HepG2 (cell line): ENCODE measurements around the gene MYH10. TPM values are rescaled to one million over a fixed set of nuclear protein-coding genes. Genes with fewer than 3 reads are reported as not detected.

Source experiments
- AGO1 ChIP-seq: fragments of 200-400 bp; formaldehyde crosslinking; IDR thresholded peaks from 2 replicates; pipeline ENCODE4 v1.6.1; 2017; ENCODE audit warnings: mild to moderate bottlenecking, low read depth, low read length, moderate library complexity; ENCODE audit not compliant: poor library complexity, severe bottlenecking
- BHLHE40 ChIP-seq: IDR thresholded peaks from 2 replicates; pipeline ENCODE4 v1.6.1; 2011; ENCODE audit warnings: low read length, improper control_type of control experiment
- PCBP1 ChIP-seq: fragments of 200-400 bp; formaldehyde crosslinking; IDR thresholded peaks from 2 replicates; pipeline ENCODE4 v1.6.1; 2017; ENCODE audit warnings: mild to moderate bottlenecking, low read depth, low read length, borderline replicate concordance
- SIN3B ChIP-seq: fragments of 150-350 bp; IDR thresholded peaks from 2 replicates; pipeline ENCODE4 v1.6.1; 2014; ENCODE audit warnings: low read length
- ZKSCAN5 ChIP-seq: sonication (generic); formaldehyde crosslinking; IDR thresholded peaks from 2 replicates; pipeline ENCODE4 v1.5.1; 2020; ENCODE audit warnings: mild to moderate bottlenecking, missing genetic modification reagents
- ZKSCAN8 ChIP-seq: IDR thresholded peaks from 2 replicates; pipeline ENCODE4 v1.6.1; 2016; ENCODE audit warnings: borderline replicate concordance, missing genetic modification reagents, missing compliant biosample characterization
- ZNF260 ChIP-seq: sonication (generic); formaldehyde crosslinking; IDR thresholded peaks from 2 replicates; pipeline ENCODE4 v1.4.0; 2020; ENCODE audit warnings: missing genetic modification reagents, low read depth, mild to moderate bottlenecking, borderline replicate concordance
- ZNF296 ChIP-seq: sonication (generic); formaldehyde crosslinking; conservative IDR thresholded peaks from 2 replicates; pipeline ENCODE4 v1.5.0; 2020; ENCODE audit warnings: mild to moderate bottlenecking, missing genetic modification reagents
- ZNF451 ChIP-seq: sonication (generic); formaldehyde crosslinking; IDR thresholded peaks from 2 replicates; pipeline ENCODE4 v1.5.0; 2020; ENCODE audit warnings: mild to moderate bottlenecking, missing genetic modification reagents
- polyA plus RNA-seq, 8 experiments: library from polyadenylated mRNA; depleted of rRNA in 3 of 8; stranded (reverse) in 7 of 8; unstranded in 1 of 8; fragments of >200 nt; fragmentation: Illumina TruSeq in 4 of 8; extraction: Trizol in 4 of 8; gene quantifications; 2 replicates each; pipeline versions ENCODE4 v1.2.1 to v1.2.3, GENCODE V29; 2011 to 2016; ENCODE audit warnings: low read depth in 4 of 8, missing spikeins in 1 of 8, mixed read lengths in 1 of 8; ENCODE audit not compliant: insufficient read depth in 1 of 8
- total RNA-seq, 5 experiments: library from RNA; depleted of rRNA; stranded (reverse); fragments of >200 nt; fragmentation: Illumina TruSeq; extraction: Trizol; gene quantifications; 2 replicates each; pipeline ENCODE4 v1.2.3, GENCODE V29; 2016; ENCODE audit warnings: low read depth in 1 of 5
- TF ChIP-seq, protein P1 (sequence below): sonication (generic); formaldehyde crosslinking; IDR thresholded peaks from 2 replicates; pipeline ENCODE4 v1.4.0; 2020; ENCODE audit warnings: mild to moderate bottlenecking, low read depth, missing genetic modification reagents
- TF ChIP-seq, protein P2 (sequence below): sonication (generic); formaldehyde crosslinking; IDR thresholded peaks from 2 replicates; pipeline ENCODE4 v1.8.0; 2022; ENCODE audit warnings: low read depth, missing genetic modification reagents
- TF ChIP-seq, protein P3 (sequence below): sonication (generic); formaldehyde crosslinking; IDR thresholded peaks from 2 replicates; pipeline ENCODE4 v1.4.0; 2020; ENCODE audit warnings: missing genetic modification reagents, mild to moderate bottlenecking, borderline replicate concordance
- TF ChIP-seq, protein P4 (sequence below): IDR thresholded peaks from 2 replicates; pipeline ENCODE4 v1.6.1; 2016; ENCODE audit warnings: low read depth, control low read depth
- TF ChIP-seq, protein P5 (sequence below): sonication (generic); formaldehyde crosslinking; IDR thresholded peaks from 2 replicates; pipeline ENCODE4 v1.4.0; 2020; ENCODE audit warnings: missing genetic modification reagents, borderline replicate concordance
- TF ChIP-seq, protein P6 (sequence below): sonication (generic); formaldehyde crosslinking; IDR thresholded peaks from 2 replicates; pipeline ENCODE4 v1.4.0; 2020; ENCODE audit warnings: mild to moderate bottlenecking, missing genetic modification reagents
- TF ChIP-seq, protein P7 (sequence below): fragments of 450-650 bp; IDR thresholded peaks from 2 replicates; pipeline ENCODE4 v1.6.1; 2016

The MYH10 gene
- total and polyA plus RNA-seq, 2 of the 13 experiments (the other 11 are each of a cell fraction or from before 2014, with no cell fraction given): 43.4 to 68.6 TPM

DNA sequence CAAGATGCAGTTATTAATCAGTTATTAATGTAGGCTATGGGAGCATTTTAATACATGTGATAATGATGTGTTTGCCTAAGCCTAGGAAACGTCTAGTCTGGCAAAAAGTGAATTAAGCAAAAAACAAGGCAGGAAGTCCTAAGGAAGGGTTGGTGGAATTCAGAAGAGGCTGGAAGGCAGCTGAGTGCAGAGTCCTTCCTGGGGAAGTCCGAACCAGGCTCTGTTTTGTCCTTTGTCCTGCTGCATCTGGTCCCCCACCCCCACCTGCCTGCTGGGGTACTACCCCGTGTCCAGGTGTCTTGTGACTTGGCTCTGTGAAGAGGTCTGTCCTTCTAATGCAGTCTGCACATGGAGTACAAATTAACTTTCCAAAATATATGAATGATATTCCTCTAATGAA, 1.5 kb upstream of the MYH10 start (continued):
- no peak for TF ChIP-seq SIN3B
- no peak for TF ChIP-seq PCBP1
- 0 out of 2 replicates have a peak, but pooled peaks have one; percentile 27 for TF ChIP-seq ZKSCAN8
- TF ChIP-seq, protein P1, sequence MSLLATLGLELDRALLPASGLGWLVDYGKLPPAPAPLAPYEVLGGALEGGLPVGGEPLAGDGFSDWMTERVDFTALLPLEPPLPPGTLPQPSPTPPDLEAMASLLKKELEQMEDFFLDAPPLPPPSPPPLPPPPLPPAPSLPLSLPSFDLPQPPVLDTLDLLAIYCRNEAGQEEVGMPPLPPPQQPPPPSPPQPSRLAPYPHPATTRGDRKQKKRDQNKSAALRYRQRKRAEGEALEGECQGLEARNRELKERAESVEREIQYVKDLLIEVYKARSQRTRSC (CRISPR knock-in tag): no peak
- TF ChIP-seq, protein P2, sequence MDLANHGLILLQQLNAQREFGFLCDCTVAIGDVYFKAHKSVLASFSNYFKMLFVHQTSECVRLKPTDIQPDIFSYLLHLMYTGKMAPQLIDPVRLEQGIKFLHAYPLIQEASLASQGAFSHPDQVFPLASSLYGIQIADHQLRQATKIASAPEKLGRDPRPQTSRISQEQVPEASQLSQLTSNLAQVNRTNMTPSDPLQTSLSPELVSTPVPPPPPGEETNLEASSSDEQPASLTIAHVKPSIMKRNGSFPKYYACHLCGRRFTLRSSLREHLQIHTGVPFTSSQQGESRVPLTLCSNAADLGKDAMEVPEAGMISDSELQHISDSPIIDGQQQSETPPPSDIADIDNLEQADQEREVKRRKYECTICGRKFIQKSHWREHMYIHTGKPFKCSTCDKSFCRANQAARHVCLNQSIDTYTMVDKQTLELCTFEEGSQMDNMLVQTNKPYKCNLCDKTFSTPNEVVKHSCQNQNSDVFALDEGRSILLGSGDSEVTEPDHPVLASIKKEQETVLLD (CRISPR knock-in tag): no peak
- TF ChIP-seq BHLHE40: no peak
- TF ChIP-seq, protein P3, sequence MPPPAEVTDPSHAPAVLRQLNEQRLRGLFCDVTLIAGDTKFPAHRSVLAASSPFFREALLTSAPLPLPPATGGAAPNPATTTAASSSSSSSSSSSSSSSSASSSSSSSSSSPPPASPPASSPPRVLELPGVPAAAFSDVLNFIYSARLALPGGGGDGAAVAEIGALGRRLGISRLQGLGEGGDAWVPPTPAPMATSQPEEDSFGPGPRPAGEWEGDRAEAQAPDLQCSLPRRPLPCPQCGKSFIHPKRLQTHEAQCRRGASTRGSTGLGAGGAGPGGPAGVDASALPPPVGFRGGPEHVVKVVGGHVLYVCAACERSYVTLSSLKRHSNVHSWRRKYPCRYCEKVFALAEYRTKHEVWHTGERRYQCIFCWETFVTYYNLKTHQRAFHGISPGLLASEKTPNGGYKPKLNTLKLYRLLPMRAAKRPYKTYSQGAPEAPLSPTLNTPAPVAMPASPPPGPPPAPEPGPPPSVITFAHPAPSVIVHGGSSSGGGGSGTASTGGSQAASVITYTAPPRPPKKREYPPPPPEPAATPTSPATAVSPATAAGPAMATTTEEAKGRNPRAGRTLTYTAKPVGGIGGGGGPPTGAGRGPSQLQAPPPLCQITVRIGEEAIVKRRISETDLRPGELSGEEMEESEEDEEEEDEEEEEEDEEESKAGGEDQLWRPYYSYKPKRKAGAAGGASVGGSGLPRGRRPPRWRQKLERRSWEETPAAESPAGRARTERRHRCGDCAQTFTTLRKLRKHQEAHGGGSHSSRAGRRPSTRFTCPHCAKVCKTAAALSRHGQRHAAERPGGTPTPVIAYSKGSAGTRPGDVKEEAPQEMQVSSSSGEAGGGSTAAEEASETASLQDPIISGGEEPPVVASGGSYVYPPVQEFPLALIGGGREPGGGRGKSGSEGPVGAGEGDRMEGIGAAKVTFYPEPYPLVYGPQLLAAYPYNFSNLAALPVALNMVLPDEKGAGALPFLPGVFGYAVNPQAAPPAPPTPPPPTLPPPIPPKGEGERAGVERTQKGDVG (CRISPR knock-in tag): no peak
- no peak for TF ChIP-seq ZNF451 (CRISPR knock-in tag)
- no peak for TF ChIP-seq ZNF260 (CRISPR knock-in tag)
- TF ChIP-seq AGO1: no peak
- TF ChIP-seq, protein P4, sequence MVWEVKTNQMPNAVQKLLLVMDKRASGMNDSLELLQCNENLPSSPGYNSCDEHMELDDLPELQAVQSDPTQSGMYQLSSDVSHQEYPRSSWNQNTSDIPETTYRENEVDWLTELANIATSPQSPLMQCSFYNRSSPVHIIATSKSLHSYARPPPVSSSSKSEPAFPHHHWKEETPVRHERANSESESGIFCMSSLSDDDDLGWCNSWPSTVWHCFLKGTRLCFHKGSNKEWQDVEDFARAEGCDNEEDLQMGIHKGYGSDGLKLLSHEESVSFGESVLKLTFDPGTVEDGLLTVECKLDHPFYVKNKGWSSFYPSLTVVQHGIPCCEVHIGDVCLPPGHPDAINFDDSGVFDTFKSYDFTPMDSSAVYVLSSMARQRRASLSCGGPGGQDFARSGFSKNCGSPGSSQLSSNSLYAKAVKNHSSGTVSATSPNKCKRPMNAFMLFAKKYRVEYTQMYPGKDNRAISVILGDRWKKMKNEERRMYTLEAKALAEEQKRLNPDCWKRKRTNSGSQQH (CRISPR knock-in tag): no peak
- TF ChIP-seq, protein P5, sequence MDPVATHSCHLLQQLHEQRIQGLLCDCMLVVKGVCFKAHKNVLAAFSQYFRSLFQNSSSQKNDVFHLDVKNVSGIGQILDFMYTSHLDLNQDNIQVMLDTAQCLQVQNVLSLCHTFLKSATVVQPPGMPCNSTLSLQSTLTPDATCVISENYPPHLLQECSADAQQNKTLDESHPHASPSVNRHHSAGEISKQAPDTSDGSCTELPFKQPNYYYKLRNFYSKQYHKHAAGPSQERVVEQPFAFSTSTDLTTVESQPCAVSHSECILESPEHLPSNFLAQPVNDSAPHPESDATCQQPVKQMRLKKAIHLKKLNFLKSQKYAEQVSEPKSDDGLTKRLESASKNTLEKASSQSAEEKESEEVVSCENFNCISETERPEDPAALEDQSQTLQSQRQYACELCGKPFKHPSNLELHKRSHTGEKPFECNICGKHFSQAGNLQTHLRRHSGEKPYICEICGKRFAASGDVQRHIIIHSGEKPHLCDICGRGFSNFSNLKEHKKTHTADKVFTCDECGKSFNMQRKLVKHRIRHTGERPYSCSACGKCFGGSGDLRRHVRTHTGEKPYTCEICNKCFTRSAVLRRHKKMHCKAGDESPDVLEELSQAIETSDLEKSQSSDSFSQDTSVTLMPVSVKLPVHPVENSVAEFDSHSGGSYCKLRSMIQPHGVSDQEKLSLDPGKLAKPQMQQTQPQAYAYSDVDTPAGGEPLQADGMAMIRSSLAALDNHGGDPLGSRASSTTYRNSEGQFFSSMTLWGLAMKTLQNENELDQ (CRISPR knock-in tag): no peak
- TF ChIP-seq, protein P6, sequence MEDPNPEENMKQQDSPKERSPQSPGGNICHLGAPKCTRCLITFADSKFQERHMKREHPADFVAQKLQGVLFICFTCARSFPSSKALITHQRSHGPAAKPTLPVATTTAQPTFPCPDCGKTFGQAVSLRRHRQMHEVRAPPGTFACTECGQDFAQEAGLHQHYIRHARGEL: no peak
- TF ChIP-seq, protein P7, sequence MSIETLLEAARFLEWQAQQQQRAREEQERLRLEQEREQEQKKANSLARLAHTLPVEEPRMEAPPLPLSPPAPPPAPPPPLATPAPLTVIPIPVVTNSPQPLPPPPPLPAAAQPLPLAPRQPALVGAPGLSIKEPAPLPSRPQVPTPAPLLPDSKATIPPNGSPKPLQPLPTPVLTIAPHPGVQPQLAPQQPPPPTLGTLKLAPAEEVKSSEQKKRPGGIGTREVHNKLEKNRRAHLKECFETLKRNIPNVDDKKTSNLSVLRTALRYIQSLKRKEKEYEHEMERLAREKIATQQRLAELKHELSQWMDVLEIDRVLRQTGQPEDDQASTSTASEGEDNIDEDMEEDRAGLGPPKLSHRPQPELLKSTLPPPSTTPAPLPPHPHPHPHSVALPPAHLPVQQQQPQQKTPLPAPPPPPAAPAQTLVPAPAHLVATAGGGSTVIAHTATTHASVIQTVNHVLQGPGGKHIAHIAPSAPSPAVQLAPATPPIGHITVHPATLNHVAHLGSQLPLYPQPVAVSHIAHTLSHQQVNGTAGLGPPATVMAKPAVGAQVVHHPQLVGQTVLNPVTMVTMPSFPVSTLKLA: no peak
- TF ChIP-seq ZKSCAN5 (CRISPR knock-in tag): no peak
- TF ChIP-seq ZNF296 (CRISPR knock-in tag): no peak
